Measurements from ENCODE around the gene CCDC24. TPM values are rescaled to one million over a fixed set of nuclear protein-coding genes. Genes with fewer than 3 reads are reported as not detected.

Gene CCDC24
- total RNA-seq, 5 donors from 2014 or later (not counting 1 experiment from before 2014, with no cell fraction given) = 0.50 to 4.3 (median 1.7) TPM

DNA sequence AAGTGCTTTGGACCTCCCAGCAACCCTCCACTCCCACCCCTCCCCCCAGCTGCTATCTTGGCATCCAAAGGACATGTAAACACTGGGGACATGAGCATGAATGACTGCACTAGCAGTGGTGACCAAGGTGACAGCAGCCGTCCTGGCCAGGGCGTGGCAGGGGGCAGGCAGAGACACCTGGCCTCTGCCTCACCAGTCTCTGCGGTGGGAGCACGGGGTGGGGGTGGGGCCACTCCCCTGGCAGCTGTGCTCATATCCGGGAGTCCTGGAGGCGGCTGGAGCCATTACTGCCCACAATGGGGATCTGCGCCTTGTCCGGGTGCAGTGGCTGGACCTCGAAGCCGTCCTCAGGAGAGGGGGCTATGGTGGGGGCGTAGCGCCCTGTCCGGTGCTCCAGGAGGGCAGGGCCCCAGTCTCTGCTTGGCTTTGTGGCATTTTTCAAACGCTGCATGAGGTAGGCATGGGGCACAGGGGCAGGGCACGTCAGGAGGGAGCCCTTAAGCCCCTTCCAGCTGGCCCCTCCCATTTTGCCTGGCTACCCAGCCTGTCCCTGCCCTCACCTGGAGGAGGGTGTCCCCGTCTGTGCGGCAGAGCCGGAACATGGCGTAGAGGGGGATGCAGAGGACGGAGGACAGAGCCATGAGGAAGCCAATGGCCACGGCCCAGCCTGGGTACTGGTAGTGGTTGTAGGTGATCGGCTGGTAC, 6.0 kb downstream of the CCDC24 start:
- Histone ChIP-seq H3K4me1 (ENCODE audit: control insufficient read depth in 1 of 2, extremely low read depth in 1 of 2, insufficient read depth in 2 of 2, low read length in 2 of 2) (peaks cover 0 to 4% of the 10 kb centered on the region in 2 experiments), H3K36me3 (ENCODE audit: control insufficient read depth in 2 of 2, extremely low read depth in 1 of 2, insufficient read depth in 1 of 2, low read length in 1 of 2) (no peaks in the 10 kb centered on the region), H3K27ac (ENCODE audit: low read length) (no peak overlapping the region), H3K4me3 (ENCODE audit: control insufficient read depth in 1 of 2, extremely low read depth in 1 of 2, low read length in 1 of 2) (no peak overlapping the region), H3K9me3 (no peaks in the 10 kb centered on the region), H3K27me3 (replicated peaks in 1 of 2; ENCODE audit: control insufficient read depth in 2 of 2, extremely low read depth in 1 of 2, insufficient read depth in 2 of 2, low read length in 1 of 2) (peaks cover 0 to 6% of the 10 kb centered on the region in 2 experiments)
- Mint-ChIP-seq H3K9me3 (no peaks in the 10 kb centered on the region), H3K27ac (no peak overlapping the region), H3K4me3 (no peak overlapping the region), H3K36me3 (no peaks in the 10 kb centered on the region), H3K27me3 (no peaks in the 10 kb centered on the region), H3K4me1 (peaks cover 4 to 5% (median 5%) of the 10 kb centered on the region in 3 donors)
- ChIA-PET CTCF (interaction anchor here in 1 of 2 donors (0.5 kb wide), 1 partner anchor 1308 kb away, joined by 5 read pairs; no protein-coding TSS in a partner anchor), POLR2A (no interaction called here)
- WGBS (ENCODE audit: insufficient coverage) = 88% methylated on average over 18 of the region's 22 CpGs
- no peak for ATAC-seq (replicated peaks in 1 of 4)
- DNase-seq = no peak

GRCh38 chr1:43998000-43998378, 6.6 kb downstream of the CCDC24 start:
- CTCF ChIA-PET = interaction anchor here in 1 of 2 donors (0.5 kb wide), 1 partner anchor 44 kb away, joined by 3 read pairs; no protein-coding TSS in a partner anchor
- ATAC-seq (replicated peaks in 1 of 4) (no peak), DNase-seq (no peak)

DNA sequence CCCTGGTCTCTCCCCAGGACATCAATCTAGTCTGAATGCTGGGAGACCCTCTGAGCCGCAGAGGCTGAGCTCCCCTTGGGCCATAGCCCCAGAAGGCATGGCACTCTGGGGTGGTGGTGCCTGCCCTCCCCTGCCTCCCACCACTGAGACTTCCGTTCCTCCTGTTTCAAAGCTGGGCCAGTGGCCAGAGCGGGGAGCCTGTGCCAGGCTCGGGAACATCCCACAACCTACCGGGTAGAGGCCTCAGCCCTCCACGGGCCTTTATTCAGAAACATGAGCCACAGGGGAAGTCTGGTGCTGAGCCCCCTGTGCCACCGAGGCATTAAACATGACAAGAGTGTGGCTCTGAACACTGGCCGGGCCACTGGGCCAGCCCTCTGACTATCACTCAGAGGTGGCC, 8.1 kb downstream of the CCDC24 start:
- ChIA-PET CTCF (interaction anchor here in 1 of 2 donors (0.7 kb wide), 1 partner anchor 16 kb away, joined by 4 read pairs; no protein-coding TSS in a partner anchor), POLR2A (no interaction called here)
- peaks cover 0 to 6% of the 10 kb centered on the region in 2 experiments for H3K27me3 ChIP-seq (replicated peaks in 1 of 2; ENCODE audit: control insufficient read depth in 2 of 2, extremely low read depth in 1 of 2, insufficient read depth in 2 of 2, low read length in 1 of 2)
- ATAC-seq (replicated peaks in 1 of 4) (no peak), DNase-seq (no peak)
- Mint-ChIP-seq H3K4me3 (no peak overlapping the region), H3K36me3 (no peaks in the 10 kb centered on the region), H3K4me1 (no peaks in the 10 kb centered on the region), H3K9me3 (no peaks in the 10 kb centered on the region), H3K27me3 (no peaks in the 10 kb centered on the region), H3K27ac (no peak overlapping the region)
- WGBS (ENCODE audit: insufficient coverage) = 95% methylated on average over 8 of the region's 8 CpGs
- no peaks in the 10 kb centered on the region for H3K4me1 ChIP-seq (ENCODE audit: control insufficient read depth in 1 of 2, extremely low read depth in 1 of 2, insufficient read depth in 2 of 2, low read length in 2 of 2)
- no peaks in the 10 kb centered on the region for H3K36me3 ChIP-seq (ENCODE audit: control insufficient read depth in 2 of 2, extremely low read depth in 1 of 2, insufficient read depth in 1 of 2, low read length in 1 of 2)
- H3K4me3 ChIP-seq (ENCODE audit: control insufficient read depth in 1 of 2, extremely low read depth in 1 of 2, low read length in 1 of 2) = no peak overlapping the region
- H3K9me3 ChIP-seq = no peaks in the 10 kb centered on the region
- H3K27ac ChIP-seq (ENCODE audit: low read length) = no peak overlapping the region

More at GRCh38 chr1:43998000-43998378, 6.6 kb downstream of the CCDC24 start:
- Mint-ChIP-seq H3K36me3 (no peaks in the 10 kb centered on the region), H3K27ac (no peak overlapping the region), H3K4me3 (no peak overlapping the region), H3K27me3 (no peaks in the 10 kb centered on the region), H3K4me1 (no peaks in the 10 kb centered on the region), H3K9me3 (no peaks in the 10 kb centered on the region)
- H3K4me1 ChIP-seq (ENCODE audit: control insufficient read depth in 1 of 2, extremely low read depth in 1 of 2, insufficient read depth in 2 of 2, low read length in 2 of 2) = no peaks in the 10 kb centered on the region
- H3K9me3 ChIP-seq = no peaks in the 10 kb centered on the region
- H3K27ac ChIP-seq (ENCODE audit: low read length) = no peak overlapping the region
- 88% methylated on average over 8 of the region's 11 CpGs for WGBS (ENCODE audit: insufficient coverage)
- H3K4me3 ChIP-seq (ENCODE audit: control insufficient read depth in 1 of 2, extremely low read depth in 1 of 2, low read length in 1 of 2) = no peak overlapping the region
- peaks cover 0 to 6% of the 10 kb centered on the region in 2 experiments for H3K27me3 ChIP-seq (replicated peaks in 1 of 2; ENCODE audit: control insufficient read depth in 2 of 2, extremely low read depth in 1 of 2, insufficient read depth in 2 of 2, low read length in 1 of 2)
- no peaks in the 10 kb centered on the region for H3K36me3 ChIP-seq (ENCODE audit: control insufficient read depth in 2 of 2, extremely low read depth in 1 of 2, insufficient read depth in 1 of 2, low read length in 1 of 2)
- POLR2A ChIA-PET = no interaction called here

DNA sequence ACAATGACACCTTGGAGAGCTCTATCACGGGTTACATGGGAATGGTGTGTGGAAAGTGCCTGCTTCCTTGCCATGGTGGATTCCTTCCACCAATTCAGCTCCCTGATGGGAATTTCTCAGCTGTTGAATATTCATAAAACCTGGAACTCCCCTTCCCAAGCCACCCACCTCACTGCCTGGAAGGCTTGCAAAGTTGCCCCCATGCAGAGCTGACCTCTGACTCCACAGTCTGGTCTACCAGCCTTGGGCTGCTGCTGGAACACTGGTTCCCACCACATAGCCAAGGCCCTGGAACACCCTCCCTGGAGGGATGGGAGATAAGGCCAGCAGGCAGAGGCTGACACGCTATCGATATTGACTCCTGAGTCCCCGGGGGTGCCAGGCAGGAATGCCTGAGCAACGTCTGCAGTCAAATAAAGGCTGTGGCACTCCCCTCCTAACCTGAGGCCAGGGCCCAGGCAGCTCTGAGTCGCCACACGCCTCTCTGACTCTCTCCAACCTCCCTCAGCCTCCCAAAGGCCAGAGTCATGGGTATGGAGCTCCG, 8.8 kb downstream of the CCDC24 start:
- Histone ChIP-seq H3K27ac (ENCODE audit: low read length) (no peak overlapping the region), H3K9me3 (no peaks in the 10 kb centered on the region), H3K36me3 (ENCODE audit: control insufficient read depth in 2 of 2, extremely low read depth in 1 of 2, insufficient read depth in 1 of 2, low read length in 1 of 2) (no peaks in the 10 kb centered on the region), H3K4me3 (ENCODE audit: control insufficient read depth in 1 of 2, extremely low read depth in 1 of 2, low read length in 1 of 2) (no peak overlapping the region), H3K27me3 (replicated peaks in 1 of 2; ENCODE audit: control insufficient read depth in 2 of 2, extremely low read depth in 1 of 2, insufficient read depth in 2 of 2, low read length in 1 of 2) (peaks cover 0 to 6% of the 10 kb centered on the region in 2 experiments), H3K4me1 (ENCODE audit: control insufficient read depth in 1 of 2, extremely low read depth in 1 of 2, insufficient read depth in 2 of 2, low read length in 2 of 2) (no peaks in the 10 kb centered on the region)
- H3K27me3 Mint-ChIP-seq = no peaks in the 10 kb centered on the region
- no peaks in the 10 kb centered on the region for H3K4me1 Mint-ChIP-seq
- no peak overlapping the region for H3K27ac Mint-ChIP-seq
- POLR2A ChIA-PET = no interaction called here
- no peak for ATAC-seq (replicated peaks in 1 of 4)
- no peak for DNase-seq
- CTCF ChIA-PET = no interaction called here
- no peaks in the 10 kb centered on the region for H3K36me3 Mint-ChIP-seq
- no peaks in the 10 kb centered on the region for H3K9me3 Mint-ChIP-seq
- H3K4me3 Mint-ChIP-seq = no peak overlapping the region
- 81% methylated on average over 7 of the region's 8 CpGs for WGBS (ENCODE audit: insufficient coverage)

- H3K4me1 ChIP-seq (ENCODE audit: control insufficient read depth in 1 of 2, extremely low read depth in 1 of 2, insufficient read depth in 2 of 2, low read length in 2 of 2) = no peaks in the 10 kb centered on the region
- Mint-ChIP-seq H3K27me3 (no peaks in the 10 kb centered on the region), H3K4me3 (no peak overlapping the region), H3K9me3 (no peaks in the 10 kb centered on the region), H3K4me1 (no peaks in the 10 kb centered on the region), H3K36me3 (no peaks in the 10 kb centered on the region), H3K27ac (no peak overlapping the region)
- 92% methylated on average over 4 of the region's 8 CpGs for WGBS (ENCODE audit: insufficient coverage)
- ChIA-PET POLR2A (no interaction called here), CTCF (no interaction called here)
- H3K9me3 ChIP-seq = no peaks in the 10 kb centered on the region
- H3K27ac ChIP-seq (ENCODE audit: low read length) = no peak overlapping the region
- no peak for ATAC-seq (replicated peaks in 1 of 4)
- DNase-seq = no peak
- peaks cover 0 to 10% of the 10 kb centered on the region in 2 experiments for H3K27me3 ChIP-seq (replicated peaks in 1 of 2; ENCODE audit: control insufficient read depth in 2 of 2, extremely low read depth in 1 of 2, insufficient read depth in 2 of 2, low read length in 1 of 2)
- H3K4me3 ChIP-seq (ENCODE audit: control insufficient read depth in 1 of 2, extremely low read depth in 1 of 2, low read length in 1 of 2) = no peak overlapping the region
- H3K36me3 ChIP-seq (ENCODE audit: control insufficient read depth in 2 of 2, extremely low read depth in 1 of 2, insufficient read depth in 1 of 2, low read length in 1 of 2) = no peaks in the 10 kb centered on the region
Observed at GRCh38 chr1:44002165-44002564, 10.8 kb downstream of the CCDC24 start.

DNA sequence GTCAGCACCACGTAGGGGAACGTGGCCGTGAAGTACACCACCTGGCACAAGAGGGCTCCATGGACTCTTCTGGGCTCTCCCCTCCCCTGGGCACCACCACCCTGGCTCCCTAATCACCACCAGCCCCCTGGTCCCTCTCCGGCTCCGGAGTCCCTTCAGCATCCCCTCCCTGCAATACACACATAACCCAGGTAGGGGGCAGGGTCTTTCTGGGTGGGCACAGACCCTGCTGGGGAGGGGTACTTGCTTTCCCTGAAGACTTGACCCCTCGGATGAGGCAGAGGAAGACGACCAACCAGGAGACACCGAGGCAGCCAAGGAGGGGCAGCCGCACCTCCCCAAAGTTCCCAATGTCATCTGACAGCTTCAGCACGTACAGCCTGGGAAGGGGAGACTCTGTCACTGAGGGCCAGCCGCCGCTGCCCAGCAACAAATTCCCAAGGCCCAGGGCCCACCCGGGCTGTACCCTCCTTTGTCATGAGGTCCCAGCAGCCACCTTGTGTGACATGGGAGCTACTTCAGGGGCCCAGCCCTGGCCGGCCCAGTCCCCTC, 11.3 kb downstream of the CCDC24 start:
- CTCF ChIA-PET = no interaction called here
- H3K27me3 Mint-ChIP-seq = no peaks in the 10 kb centered on the region

More for the DNA sequence above, 11.3 kb downstream of the CCDC24 start:
- H3K9me3 ChIP-seq = no peaks in the 10 kb centered on the region
- ATAC-seq (replicated peaks in 1 of 4) (no peak), DNase-seq (no peak)
- no peak overlapping the region for H3K27ac ChIP-seq (ENCODE audit: low read length)
- H3K27me3 ChIP-seq (replicated peaks in 1 of 2; ENCODE audit: control insufficient read depth in 2 of 2, extremely low read depth in 1 of 2, insufficient read depth in 2 of 2, low read length in 1 of 2) = peaks cover 0 to 10% of the 10 kb centered on the region in 2 experiments
- H3K9me3 Mint-ChIP-seq = no peaks in the 10 kb centered on the region
- no peaks in the 10 kb centered on the region for H3K36me3 Mint-ChIP-seq
- H3K36me3 ChIP-seq (ENCODE audit: control insufficient read depth in 2 of 2, extremely low read depth in 1 of 2, insufficient read depth in 1 of 2, low read length in 1 of 2) = no peaks in the 10 kb centered on the region
- no peaks in the 10 kb centered on the region for H3K4me1 ChIP-seq (ENCODE audit: control insufficient read depth in 1 of 2, extremely low read depth in 1 of 2, insufficient read depth in 2 of 2, low read length in 2 of 2)
- H3K4me1 Mint-ChIP-seq = no peaks in the 10 kb centered on the region
- 92% methylated on average over 12 of the region's 14 CpGs for WGBS (ENCODE audit: insufficient coverage)
- POLR2A ChIA-PET = no interaction called here
- no peak overlapping the region for H3K4me3 ChIP-seq (ENCODE audit: control insufficient read depth in 1 of 2, extremely low read depth in 1 of 2, low read length in 1 of 2)
- no peak overlapping the region for H3K4me3 Mint-ChIP-seq
- no peak overlapping the region for H3K27ac Mint-ChIP-seq
